Activated naive CD4-positive, alpha-beta T cell treated with anti-CD3 and anti-CD28 coated beads, Interleukin-2, amount 50 U/mL, for 72 hours (primary cell): Measurements from ENCODE around the gene TBCK. TPM values are rescaled to one million over a fixed set of nuclear protein-coding genes. Genes with fewer than 3 reads are reported as not detected.
A peak's percentile ranks its signal among the peaks of the same experiment; 100 is the strongest.

Source experiments
- ATAC-seq, 2 donors: fragments of 150-1000 bp; cut with Tn5 transposase; 2 replicates each; pipeline ENCODE4 v1.10.0; 2021; ENCODE audit warnings: mild to moderate bottlenecking in 2 of 2, moderate library complexity in 2 of 2
- DNase-seq, 2 donors: peaks; one replicate each; pipeline ENCODE4 v3.0.0; 2021 to 2022; ENCODE audit warnings: low spot score in 2 of 2
- H3K27ac Mint-ChIP-seq, 2 donors: one replicate each; pipeline ENCODE4 v1.8.0; 2022; ENCODE audit warnings: mild to moderate bottlenecking in 2 of 2, mixed read lengths in 2 of 2
- H3K36me3 Mint-ChIP-seq, 2 donors: one replicate each; pipeline ENCODE4 v1.8.0; 2022; ENCODE audit warnings: mixed read lengths in 2 of 2
- H3K9me3 Mint-ChIP-seq, 2 donors: one replicate each; pipeline ENCODE4 v1.8.0; 2022; ENCODE audit warnings: mixed read lengths in 2 of 2
- total RNA-seq, 2 donors: library from RNA; stranded (reverse); gene quantifications; one replicate each; pipeline ENCODE4 v1.2.3, GENCODE V29; 2022

The TBCK gene
- total RNA-seq, 2 donors from 2014 or later, result 17.6 to 45.9 TPM

GRCh38 chr4:106305435-106306055 lies 10.5 kb downstream of the TBCK start:
- H3K36me3 Mint-ChIP-seq, result no peaks in the 10 kb centered on the region
- DNase-seq (no peak), ATAC-seq (no peak)
- no peaks in the 10 kb centered on the region for H3K9me3 Mint-ChIP-seq
- H3K27ac Mint-ChIP-seq, result no peak overlapping the region

GRCh38 chr4:106304632-106305031 lies 11.4 kb downstream of the TBCK start:
- H3K36me3 Mint-ChIP-seq, result peaks cover 4 to 6% of the 10 kb centered on the region in 2 donors
- H3K27ac Mint-ChIP-seq, result no peak overlapping the region
- DNase-seq (no peak), ATAC-seq (no peak)
- no peaks in the 10 kb centered on the region for H3K9me3 Mint-ChIP-seq

GRCh38 chr4:106303548-106304281 lies 12.3 kb downstream of the TBCK start:
- ATAC-seq (no peak), DNase-seq (no peak)
- no peaks in the 10 kb centered on the region for H3K9me3 Mint-ChIP-seq
- peaks cover 4 to 6% of the 10 kb centered on the region in 2 donors for H3K36me3 Mint-ChIP-seq
- H3K27ac Mint-ChIP-seq, result no peak overlapping the region

GRCh38 chr4:106302062-106302438 lies 14.0 kb downstream of the TBCK start:
- DNase-seq (no peak), ATAC-seq (no peak)
- Mint-ChIP-seq H3K9me3 (no peaks in the 10 kb centered on the region), H3K27ac (no peak overlapping the region), H3K36me3 (peaks cover 4 to 7% of the 10 kb centered on the region in 2 donors)

- peak in 1 of 2 donors; percentile 74 for ATAC-seq
- DNase-seq, result no peak
- H3K27ac Mint-ChIP-seq, result no peak overlapping the region
- peaks cover 4 to 13% of the 10 kb centered on the region in 2 donors for H3K36me3 Mint-ChIP-seq
- no peaks in the 10 kb centered on the region for H3K9me3 Mint-ChIP-seq
These were observed 14.5 kb downstream of the TBCK start for GRCh38 chr4:106301393-106302061.

- peaks cover 4 to 19% of the 10 kb centered on the region in 2 donors for H3K36me3 Mint-ChIP-seq
- no peak overlapping the region for H3K27ac Mint-ChIP-seq
- no peak for ATAC-seq
These were observed 16.0 kb downstream of the TBCK start for GRCh38 chr4:106299977-106300376.

GRCh38 chr4:106297245-106298035 lies 18.6 kb downstream of the TBCK start:
- no peaks in the 10 kb centered on the region for H3K9me3 Mint-ChIP-seq
- DNase-seq (no peak), ATAC-seq (no peak)
- peaks cover 4 to 30% of the 10 kb centered on the region in 2 donors for H3K36me3 Mint-ChIP-seq
- H3K27ac Mint-ChIP-seq, result peak overlapping the region in 1 of 2 donors; percentile 1

More at GRCh38 chr4:106299977-106300376, 16.0 kb downstream of the TBCK start:
- H3K9me3 Mint-ChIP-seq, result no peaks in the 10 kb centered on the region
- no peak for DNase-seq

GRCh38 chr4:106294062-106294461 lies 21.9 kb downstream of the TBCK start:
- Mint-ChIP-seq H3K27ac (no peak overlapping the region), H3K9me3 (no peaks in the 10 kb centered on the region), H3K36me3 (peaks cover 11 to 25% of the 10 kb centered on the region in 2 donors)
- no peak for ATAC-seq
- DNase-seq, result no peak

- no peak overlapping the region for H3K27ac Mint-ChIP-seq
- no peaks in the 10 kb centered on the region for H3K9me3 Mint-ChIP-seq
- peaks cover 11 to 19% of the 10 kb centered on the region in 2 donors for H3K36me3 Mint-ChIP-seq
- DNase-seq (no peak), ATAC-seq (no peak)
These were observed 24.3 kb downstream of the TBCK start for GRCh38 chr4:106291678-106292077.

GRCh38 chr4:106289737-106290136 lies 26.3 kb downstream of the TBCK start:
- H3K9me3 Mint-ChIP-seq, result no peaks in the 10 kb centered on the region
- DNase-seq (no peak), ATAC-seq (no peak)
- H3K36me3 Mint-ChIP-seq, result peaks cover 11% of the 10 kb centered on the region in 2 donors
- H3K27ac Mint-ChIP-seq, result no peak overlapping the region

- peaks cover 10 to 11% of the 10 kb centered on the region in 2 donors for H3K36me3 Mint-ChIP-seq
- ATAC-seq (no peak), DNase-seq (no peak)
- no peak overlapping the region for H3K27ac Mint-ChIP-seq
- peaks cover 0 to 7% of the 10 kb centered on the region in 2 donors for H3K9me3 Mint-ChIP-seq
These were observed 28.5 kb downstream of the TBCK start for GRCh38 chr4:106287353-106287969.

GRCh38 chr4:106286611-106287010 lies 29.4 kb downstream of the TBCK start:
- H3K27ac Mint-ChIP-seq, result no peak overlapping the region
- peaks cover 6 to 19% of the 10 kb centered on the region in 2 donors for H3K36me3 Mint-ChIP-seq
- ATAC-seq (no peak), DNase-seq (no peak)
- H3K9me3 Mint-ChIP-seq, result peaks cover 0 to 12% of the 10 kb centered on the region in 2 donors

GRCh38 chr4:106284227-106284626 lies 31.8 kb downstream of the TBCK start:
- peaks cover 0 to 22% of the 10 kb centered on the region in 2 donors for H3K36me3 Mint-ChIP-seq
- ATAC-seq, result no peak
- no peak overlapping the region for H3K27ac Mint-ChIP-seq
- H3K9me3 Mint-ChIP-seq, result peaks cover 0 to 12% of the 10 kb centered on the region in 2 donors
- no peak for DNase-seq

GRCh38 chr4:106277140-106277675 lies 38.8 kb downstream of the TBCK start:
- ATAC-seq (no peak), DNase-seq (no peak)
- peaks cover 0 to 3% of the 10 kb centered on the region in 2 donors for H3K9me3 Mint-ChIP-seq
- H3K27ac Mint-ChIP-seq, result no peak overlapping the region
- peaks cover 0 to 17% of the 10 kb centered on the region in 2 donors for H3K36me3 Mint-ChIP-seq

- Mint-ChIP-seq H3K36me3 (peaks cover 0 to 8% of the 10 kb centered on the region in 2 donors), H3K27ac (no peak overlapping the region), H3K9me3 (no peaks in the 10 kb centered on the region)
- DNase-seq, result no peak
- ATAC-seq, result no peak
These were observed 42.2 kb downstream of the TBCK start for GRCh38 chr4:106273831-106274230.

GRCh38 chr4:106270736-106271135 lies 45.3 kb downstream of the TBCK start:
- no peaks in the 10 kb centered on the region for H3K9me3 Mint-ChIP-seq
- no peak for DNase-seq
- H3K36me3 Mint-ChIP-seq, result peaks cover 0 to 8% of the 10 kb centered on the region in 2 donors
- no peak overlapping the region for H3K27ac Mint-ChIP-seq
- ATAC-seq, result no peak
